ENCODE measurements around the gene PAK1. TPM values are rescaled to one million over a fixed set of nuclear protein-coding genes. Genes with fewer than 3 reads are reported as not detected.

Gene PAK1
- total and polyA plus RNA-seq, 2 donors (not counting 3 experiments of a cell fraction or from before 2014, with no cell fraction given): 5.6 to 12.9 TPM

- H4K20me1 ChIP-seq (replicated peaks; ENCODE audit: control insufficient read depth, extremely low read depth, insufficient read depth, low read length): no peaks in the 10 kb centered on the region
- intact Hi-C loops (cut with micrococcal nuclease) (loop anchor here (10.0 kb wide), 1 partner anchor 167 kb away; no protein-coding TSS in a partner anchor), dilution Hi-C loops (cut with MboI; ENCODE audit: extremely low pct_ligation_motif_present, low sequenced_read_pairs) (no loop called here)
- no peaks in the 10 kb centered on the region for H3K79me2 ChIP-seq (ENCODE audit: control insufficient read depth, insufficient read depth, low read length)
- no peak for TF ChIP-seq MYC (IDR thresholded peaks at IDR 0.05; ENCODE audit: low read depth, low read length)
- TF ChIP-seq POLR2AphosphoS5 (IDR thresholded peaks at IDR 0.05; ENCODE audit: insufficient read depth, low read depth, low read length): peak; percentile 56
- peak; percentile 78 for TF ChIP-seq FOS (IDR thresholded peaks at IDR 0.05; ENCODE audit: borderline replicate concordance, insufficient read depth, low read length)
- peak; percentile 36 for TF ChIP-seq JUN (IDR thresholded peaks at IDR 0.05; ENCODE audit: borderline replicate concordance, insufficient read depth, insufficient read length, low read depth)
- TF ChIP-seq GATA2 (IDR thresholded peaks at IDR 0.05; ENCODE audit: insufficient read depth, insufficient read length, low read depth, low read length): no peak
- TF ChIP-seq EZH2 (IDR thresholded peaks at IDR 0.05; ENCODE audit: borderline replicate concordance, low read depth, low read length, severe bottlenecking): no peak
- no peak for TF ChIP-seq CTCF (IDR thresholded peaks at IDR 0.05; ENCODE audit: extremely low read depth in 1 of 2, insufficient read depth in 1 of 2, low read depth in 1 of 2, low read length in 2 of 2)
- no peak for TF ChIP-seq MAX (IDR thresholded peaks at IDR 0.05; ENCODE audit: insufficient read depth, insufficient read length)
- TF ChIP-seq POLR2A (IDR thresholded peaks at IDR 0.05; ENCODE audit: low read depth, low read length): no peak
- H3K36me3 ChIP-seq (ENCODE audit: control insufficient read depth in 2 of 2, extremely low read depth in 1 of 2, insufficient read depth in 2 of 2, low read length in 2 of 2): no peaks in the 10 kb centered on the region
- H3K4me1 ChIP-seq (ENCODE audit: control insufficient read depth, extremely low read depth, insufficient read depth, low read length): peaks cover 18% of the 10 kb centered on the region
- no peak overlapping the region for H3K9ac ChIP-seq (replicated peaks; ENCODE audit: extremely low read depth, insufficient read depth, low read length)
- POLR2A ChIA-PET: no interaction called here
- DNase-seq (ENCODE audit: low read depth, low spot score) (peak; percentile 83), FAIRE-seq (peak; percentile 83)
- peak overlapping the region; percentile 22 for H3K4me2 ChIP-seq (ENCODE audit: insufficient read depth, low read length)
- H3K9me1 ChIP-seq (replicated peaks; ENCODE audit: control insufficient read depth, extremely low read depth, insufficient read depth, low read length): no peaks in the 10 kb centered on the region
- no peak overlapping the region for H3K27ac ChIP-seq (ENCODE audit: insufficient read depth, low read depth, low read length)
- BruUV-seq (replicated peaks): no TSS peak
- H3K4me3 ChIP-seq (replicated peaks in 1 of 3; ENCODE audit: insufficient read depth in 1 of 3, low read depth in 1 of 3, low read length in 3 of 3): no peak overlapping the region
- no peaks in the 10 kb centered on the region for H3K9me3 ChIP-seq (replicated peaks; ENCODE audit: control insufficient read depth, insufficient read depth, low read length)
- CTCF ChIA-PET: interaction anchor here (1.0 to 1.1 kb wide), 2 partner anchors 171 to 250 kb away, joined by 3 read pairs; no protein-coding TSS in a partner anchor
- no peaks in the 10 kb centered on the region for H3K27me3 ChIP-seq (ENCODE audit: control insufficient read depth in 2 of 2, insufficient read depth in 2 of 2, low read length in 2 of 2)
- no peak overlapping the region for H2AFZ ChIP-seq (ENCODE audit: low read depth, low read length)
Observed at GRCh38 chr11:77377734-77378133, 96.2 kb downstream of the PAK1 start.

Measured in endothelial cell of umbilical vein (primary cell).